ENCODE measurements around the gene TRIM41. TPM values are rescaled to one million over a fixed set of nuclear protein-coding genes. Genes with fewer than 3 reads are reported as not detected.

Gene TRIM41
- total and polyA plus RNA-seq, 9 of the 15 experiments (the other 6 are each of a cell fraction or from before 2014, with no cell fraction given), result 1.8 to 47.6 (median 20.9) TPM

GRCh38 chr5:181181650-181182565 is 41.2 kb upstream of the TRIM41 start (continued):
- TF ChIP-seq MYC (IDR thresholded peaks at IDR 0.05; ENCODE audit: low read depth, low read length) (no peak), MYC (CRISPR knock-in tag; IDR thresholded peaks at IDR 0.05; ENCODE audit: borderline replicate concordance, low read depth) (no peak), HOMEZ (CRISPR knock-in tag; IDR thresholded peaks at IDR 0.05) (no peak), TSC22D4 (tag; IDR thresholded peaks at IDR 0.05) (no peak), SP2 (IDR thresholded peaks at IDR 0.05; ENCODE audit: extremely low read depth, low read depth, low read length, poor library complexity, severe bottlenecking) (no peak), PML (IDR thresholded peaks at IDR 0.05; ENCODE audit: low read length) (no peak), FOSL1 (tag; conservative IDR thresholded peaks at IDR 0.05) (no peak), PHB (CRISPR knock-in tag; IDR thresholded peaks at IDR 0.05) (no peak), TAF1 (IDR thresholded peaks at IDR 0.05; ENCODE audit: control insufficient read depth, extremely low read depth, insufficient read depth, low read length, severe bottlenecking) (no peak), YY1 (IDR thresholded peaks at IDR 0.05; ENCODE audit: borderline replicate concordance in 1 of 3, control insufficient read depth in 1 of 3, extremely low read depth in 1 of 3, insufficient read depth in 3 of 3, insufficient read length in 1 of 3, insufficient replicate concordance in 2 of 3, low read depth in 1 of 3, low read length in 2 of 3) (no peak), ZNF79 (CRISPR knock-in tag; IDR thresholded peaks at IDR 0.05; ENCODE audit: low read depth) (no peak), ZBTB33 (CRISPR knock-in tag; IDR thresholded peaks at IDR 0.05) (peak; percentile 91), TEAD2 (tag; IDR thresholded peaks at IDR 0.05) (no peak), XRCC4 (IDR thresholded peaks at IDR 0.05; ENCODE audit: extremely low read depth, insufficient read depth, insufficient read length) (no peak), MEF2A (IDR thresholded peaks at IDR 0.05; ENCODE audit: control insufficient read depth, low read depth, low read length) (peak; percentile 64)
- TF ChIP-seq, protein P1, sequence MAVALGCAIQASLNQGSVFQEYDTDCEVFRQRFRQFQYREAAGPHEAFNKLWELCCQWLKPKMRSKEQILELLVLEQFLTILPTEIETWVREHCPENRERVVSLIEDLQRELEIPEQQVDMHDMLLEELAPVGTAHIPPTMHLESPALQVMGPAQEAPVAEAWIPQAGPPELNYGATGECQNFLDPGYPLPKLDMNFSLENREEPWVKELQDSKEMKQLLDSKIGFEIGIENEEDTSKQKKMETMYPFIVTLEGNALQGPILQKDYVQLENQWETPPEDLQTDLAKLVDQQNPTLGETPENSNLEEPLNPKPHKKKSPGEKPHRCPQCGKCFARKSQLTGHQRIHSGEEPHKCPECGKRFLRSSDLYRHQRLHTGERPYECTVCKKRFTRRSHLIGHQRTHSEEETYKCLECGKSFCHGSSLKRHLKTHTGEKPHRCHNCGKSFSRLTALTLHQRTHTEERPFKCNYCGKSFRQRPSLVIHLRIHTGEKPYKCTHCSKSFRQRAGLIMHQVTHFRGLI (CRISPR knock-in tag; IDR thresholded peaks at IDR 0.05), result no peak
- TF ChIP-seq, protein P2, sequence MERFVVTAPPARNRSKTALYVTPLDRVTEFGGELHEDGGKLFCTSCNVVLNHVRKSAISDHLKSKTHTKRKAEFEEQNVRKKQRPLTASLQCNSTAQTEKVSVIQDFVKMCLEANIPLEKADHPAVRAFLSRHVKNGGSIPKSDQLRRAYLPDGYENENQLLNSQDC (CRISPR knock-in tag; IDR thresholded peaks at IDR 0.05), result no peak

Measured in K562 (cell line).